IMR-90 (cell line): ENCODE data around the gene CTNND2.

ENCODE experiments used
- CEBPB ChIP-seq: IDR thresholded peaks from 2 replicates; pipeline ENCODE4 v1.6.1; 2012; ENCODE audit warnings: low read depth, low read length, improper control_type of control experiment
- CHD1 ChIP-seq: IDR thresholded peaks from 2 replicates; pipeline ENCODE4 v1.6.1; 2012; ENCODE audit warnings: low read depth, low read length, improper control_type of control experiment
- CTCF ChIP-seq: conservative IDR thresholded peaks from 2 replicates; pipeline ENCODE4 v1.5.1; 2012; ENCODE audit warnings: mild to moderate bottlenecking, low read depth, low read length, improper control_type of control experiment
- ELK1 ChIP-seq: fragments of 150-350 bp; IDR thresholded peaks from 2 replicates; pipeline ENCODE4 v1.6.1; 2016; ENCODE audit warnings: low read depth, mild to moderate bottlenecking, low read length, moderate library complexity, borderline replicate concordance
- FOS ChIP-seq: fragments of 150-350 bp; IDR thresholded peaks from 2 replicates; pipeline ENCODE4 v1.6.1; 2016; ENCODE audit warnings: low read depth, low read length
- MAFK ChIP-seq: IDR thresholded peaks from 2 replicates; pipeline ENCODE4 v1.6.1; 2012; ENCODE audit warnings: low read depth, low read length, improper control_type of control experiment
- MXI1 ChIP-seq: IDR thresholded peaks from 2 replicates; pipeline ENCODE4 v1.6.1; 2012; ENCODE audit warnings: low read depth, mild to moderate bottlenecking, low read length, moderate library complexity, borderline replicate concordance
- NFE2L2 ChIP-seq: fragments of 150-350 bp; IDR thresholded peaks from 2 replicates; pipeline ENCODE4 v1.6.1; 2016; ENCODE audit warnings: low read depth, mild to moderate bottlenecking, low read length
- POLR2A ChIP-seq: IDR thresholded peaks from 2 replicates; pipeline ENCODE4 v1.6.1; 2012; ENCODE audit warnings: mild to moderate bottlenecking, low read depth, low read length
- RAD21 ChIP-seq: IDR thresholded peaks from 2 replicates; pipeline ENCODE4 v1.6.1; 2012; ENCODE audit warnings: low read length, improper control_type of control experiment
- RCOR1 ChIP-seq: IDR thresholded peaks from 2 replicates; pipeline ENCODE4 v1.6.1; 2012; ENCODE audit warnings: mild to moderate bottlenecking, low read length, improper control_type of control experiment; ENCODE audit not compliant: insufficient replicate concordance
- SMC3 ChIP-seq: fragments of 150-350 bp; IDR thresholded peaks from 2 replicates; pipeline ENCODE4 v1.6.1; 2016; ENCODE audit warnings: low read depth, mild to moderate bottlenecking, antibody characterized with exemption, low read length, moderate library complexity

GRCh38 chr5:11573140-11573992 is 330.9 kb downstream of the CTNND2 start:
- no peak for TF ChIP-seq CTCF
- no peak for TF ChIP-seq RAD21
- no peak for TF ChIP-seq CEBPB
- no peak for TF ChIP-seq POLR2A
- no peak for TF ChIP-seq MXI1
- TF ChIP-seq RCOR1 = no peak
- TF ChIP-seq ELK1 = no peak
- no peak for TF ChIP-seq FOS
- TF ChIP-seq CHD1 = no peak
- no peak for TF ChIP-seq SMC3
- TF ChIP-seq MAFK = no peak
- TF ChIP-seq NFE2L2 = no peak
